Measurements from ENCODE around the gene SPINT3.
"Not testable (repeated sequence)": the region's sequence is repeated elsewhere in the genome, so short reads cannot be mapped to it uniquely, and the experiment has no call there.

- TF ChIP-seq POLR2AphosphoS5 (IDR thresholded peaks at IDR 0.05; ENCODE audit: insufficient read depth in 1 of 2, low read depth in 1 of 2); CTCF (IDR thresholded peaks at IDR 0.05): not testable (repeated sequence)
Measured at GRCh38 chr20:45472286-45472685, 43.1 kb downstream of the SPINT3 start.
